GM18861 (cell line): ENCODE data around the gene CCDC50.

Experiments used
- ATAC-seq: cut with Tn5 transposase; IDR thresholded peaks from one replicate; pipeline ENCODE4 v1.9.1; 2021; ENCODE audit not compliant: unreplicated experiment

The CCDC50 gene

GRCh38 chr3:191414732-191415131 lies 85.5 kb downstream of the CCDC50 start:
- ATAC-seq: no peak

- ATAC-seq: no peak
Measured at GRCh38 chr3:191415566-191415965, 86.4 kb downstream of the CCDC50 start.

GRCh38 chr3:191417457-191417729 lies 88.2 kb downstream of the CCDC50 start:
- no peak for ATAC-seq

DNA sequence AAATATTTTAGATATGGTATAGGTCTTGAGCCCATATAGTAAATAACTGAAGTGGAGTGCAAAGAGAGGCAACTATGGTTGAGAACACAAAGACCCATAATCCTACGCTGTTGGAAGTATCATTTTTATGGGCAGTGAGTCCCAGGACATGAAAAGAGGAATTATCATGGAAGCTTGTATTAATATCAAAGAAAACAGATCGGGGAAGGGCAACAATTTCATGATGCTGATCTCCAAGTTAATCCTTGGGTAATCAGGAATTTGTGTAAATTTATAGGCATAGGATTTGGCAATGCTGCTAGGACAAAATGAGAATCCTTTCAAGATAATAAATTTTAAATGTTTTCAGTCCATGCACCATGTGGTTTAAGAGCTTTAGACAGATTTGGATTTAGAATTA lies 91.6 kb downstream of the CCDC50 start:
- no peak for ATAC-seq

- ATAC-seq: no peak
Measured at GRCh38 chr3:191424881-191425280, 95.7 kb downstream of the CCDC50 start.

DNA sequence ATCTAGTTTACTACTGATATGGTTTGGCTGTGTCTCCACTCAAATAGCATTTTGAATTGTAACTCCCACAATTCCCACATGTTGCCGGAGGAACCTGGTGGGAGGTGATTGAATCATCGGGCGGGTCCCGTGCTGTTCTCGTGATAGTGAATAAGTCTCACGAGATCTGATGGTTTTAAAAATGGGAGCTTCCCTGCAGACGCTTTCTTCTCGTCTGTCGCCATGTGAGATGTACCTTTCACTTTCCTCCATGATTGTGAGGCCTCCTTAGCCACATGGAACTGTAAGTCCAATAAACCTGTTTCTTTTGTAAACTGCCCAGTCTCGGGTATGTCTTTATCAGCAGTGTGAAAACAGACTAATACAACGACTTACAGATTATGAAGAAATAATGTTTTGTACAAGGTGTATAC lies 96.1 kb downstream of the CCDC50 start:
- no peak for ATAC-seq

GRCh38 chr3:191426311-191426710 lies 97.1 kb downstream of the CCDC50 start:
- no peak for ATAC-seq

DNA sequence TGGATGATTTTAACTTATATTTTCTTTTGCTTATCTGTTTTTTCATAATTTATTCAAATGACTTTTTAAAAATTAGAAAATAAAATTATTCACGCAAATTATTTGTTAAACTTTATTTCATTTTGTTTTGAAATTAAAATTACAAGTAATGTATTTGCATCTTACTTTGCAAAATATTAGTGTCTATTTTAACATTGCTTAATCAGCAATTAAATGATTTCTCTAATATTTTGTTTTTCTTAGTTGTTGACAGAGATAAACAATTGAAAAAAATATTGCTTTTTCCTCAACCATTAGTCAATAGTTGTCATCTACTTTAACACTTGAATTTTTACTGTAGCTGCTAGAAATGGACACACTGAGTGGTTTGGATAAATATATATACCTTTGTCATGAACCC lies 99.0 kb downstream of the CCDC50 start:
- ATAC-seq: no peak

- ATAC-seq: no peak
Measured at GRCh38 chr3:191430103-191430502, 100.9 kb downstream of the CCDC50 start.

GRCh38 chr3:191431160-191431822 lies 102.1 kb downstream of the CCDC50 start:
- no peak for ATAC-seq

- ATAC-seq: no peak
Measured at GRCh38 chr3:191432162-191432561, 103.0 kb downstream of the CCDC50 start.

DNA sequence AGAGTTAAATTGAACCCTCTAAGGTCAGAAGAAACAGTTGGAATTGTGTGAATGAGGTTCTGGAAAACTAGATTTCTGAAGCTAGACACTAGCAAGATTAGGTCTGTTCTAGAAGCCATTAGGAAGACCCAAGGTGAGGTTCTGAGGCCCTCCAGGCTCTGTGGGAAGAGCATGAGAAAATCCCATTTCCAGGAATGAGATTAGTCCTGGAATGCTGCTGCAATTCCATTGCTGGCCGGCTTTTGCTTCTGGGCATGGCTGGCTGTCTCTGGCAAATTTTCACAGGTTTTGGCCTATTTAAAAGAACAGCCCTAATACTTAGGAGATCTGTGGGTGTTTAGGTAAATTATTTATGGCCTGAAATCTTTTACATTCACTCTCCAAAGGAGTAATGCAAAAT lies 104.8 kb downstream of the CCDC50 start:
- ATAC-seq: no peak

DNA sequence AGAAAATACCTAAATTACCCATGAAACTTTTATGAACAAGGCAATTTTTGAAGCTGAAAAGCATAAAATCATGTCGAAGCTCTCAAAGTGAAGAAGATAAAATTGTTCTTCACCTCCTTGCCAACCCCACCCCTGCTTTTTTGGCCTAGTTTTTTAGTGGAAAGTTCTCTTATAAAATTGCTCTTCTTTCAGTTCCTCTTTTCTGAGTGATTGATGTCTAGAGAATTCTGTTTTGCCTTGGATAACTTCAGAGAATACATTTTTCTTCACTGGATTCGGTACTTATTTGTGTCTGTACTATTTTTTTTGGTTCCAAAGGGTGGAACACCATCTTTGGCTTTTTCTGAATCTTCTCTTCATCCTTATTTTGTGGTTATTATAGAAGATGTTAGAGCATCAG lies 106.8 kb downstream of the CCDC50 start:
- no peak for ATAC-seq

DNA sequence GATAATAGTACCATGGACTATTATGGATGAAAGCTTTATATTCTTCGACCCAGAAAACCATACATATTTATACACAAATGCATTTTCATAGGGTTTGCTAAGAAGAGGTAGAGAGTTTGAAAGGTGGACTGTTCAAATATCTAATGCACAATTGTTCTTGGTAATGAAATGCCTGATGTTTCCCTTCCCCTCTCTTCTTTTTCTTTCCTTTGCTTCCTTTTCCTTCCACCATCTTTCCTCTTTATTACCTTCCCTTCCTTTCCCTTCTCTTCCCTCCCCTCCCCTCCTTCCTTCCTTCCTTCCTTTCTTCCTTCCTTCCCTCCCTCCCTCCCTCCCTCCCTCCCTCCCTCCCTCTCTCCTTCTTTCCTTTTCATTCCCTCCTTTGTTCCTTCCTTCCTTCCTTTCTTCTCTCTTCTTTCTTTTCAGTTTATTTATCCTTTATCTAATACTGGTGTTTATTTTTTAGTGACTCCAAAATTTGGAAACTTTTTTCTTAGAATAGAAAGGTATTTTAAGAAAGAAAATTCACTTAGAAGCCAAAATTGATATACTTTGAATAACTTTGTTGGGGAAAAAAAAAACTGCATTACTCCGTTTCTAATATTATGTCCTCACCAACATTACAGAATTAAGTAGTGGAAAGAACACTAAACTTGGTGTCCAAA lies 109.1 kb downstream of the CCDC50 start:
- ATAC-seq: no peak

GRCh38 chr3:191440532-191440931 lies 111.3 kb downstream of the CCDC50 start:
- no peak for ATAC-seq

- ATAC-seq: no peak
Measured at GRCh38 chr3:191441687-191442086, 112.5 kb downstream of the CCDC50 start.

DNA sequence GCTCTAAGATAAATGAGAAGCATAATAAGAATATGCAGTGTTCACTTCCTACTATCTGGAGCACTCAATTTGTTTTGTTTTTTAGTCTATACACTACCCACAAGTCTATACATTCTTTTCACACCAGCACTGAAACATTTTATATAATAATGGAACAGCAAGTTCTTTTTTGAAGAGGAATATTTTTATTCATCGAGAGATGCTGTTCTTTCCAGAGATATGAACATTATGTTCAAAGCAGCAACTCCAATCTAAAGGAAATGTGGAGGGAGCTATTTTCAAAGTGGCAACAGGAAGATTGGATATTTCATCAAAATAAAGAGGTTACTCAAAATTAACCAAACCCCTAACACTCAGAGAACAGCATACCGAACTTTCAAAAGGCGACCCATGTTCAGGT lies 115.4 kb downstream of the CCDC50 start:
- no peak for ATAC-seq
